Right lobe of liver (tissue), 4 donors: Measurements from ENCODE around the gene A2ML1.

Source experiments
- CTCF ChIP-seq, 4 donors: fragments of 200-600 bp in 3 of 4; fragments of 450-650 bp in 1 of 4; IDR thresholded peaks; one replicate each; pipeline versions ENCODE4 v1.5.1 to v1.8.0; 2016 to 2022; ENCODE audit warnings: antibody characterized with exemption in 4 of 4, mild to moderate bottlenecking in 2 of 4
- POLR2A ChIP-seq: fragments of 450-650 bp; IDR thresholded peaks from one replicate; pipeline ENCODE4 v1.6.1; 2017; ENCODE audit warnings: antibody characterized with exemption, mild to moderate bottlenecking
- donor health status: DM: no; HTN: no; CAD: no.
- donor health status: DM: no; HTN: no; CAD: no.
- donor health status: DM: no; HTN: yes; CAD: no.

- TF ChIP-seq CTCF (IDR thresholded peaks at IDR 0.05) = no peak
- TF ChIP-seq POLR2A = no peak
Observed at GRCh38 chr12:8914716-8915526, 92.5 kb downstream of the A2ML1 start.
